ENCODE measurements around the gene CHN1. TPM values are rescaled to one million over a fixed set of nuclear protein-coding genes. Genes with fewer than 3 reads are reported as not detected.

CHN1 gene
- total RNA-seq, 1 donor = 2.3 TPM

DNA sequence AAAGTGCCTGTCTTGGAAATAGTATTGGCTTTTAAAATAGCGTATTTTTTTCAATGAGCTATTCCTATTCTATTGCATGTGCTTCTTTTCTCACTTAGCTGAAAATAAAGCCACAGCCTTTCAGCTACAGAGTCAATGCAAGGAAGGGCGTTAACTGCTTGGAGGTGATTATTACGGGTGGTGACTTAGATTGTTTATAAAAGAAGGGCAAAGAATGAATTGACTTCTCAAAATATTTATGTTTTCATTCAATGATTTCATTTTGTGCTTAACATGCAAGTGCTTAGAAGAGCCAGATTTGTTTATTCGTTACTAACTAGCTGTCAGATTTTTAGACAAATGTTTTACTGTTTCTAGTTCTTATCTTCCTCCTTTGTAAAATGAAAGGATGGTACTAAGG is 2.8 kb upstream of the CHN1 start:
- no peak for DNase-seq (ENCODE audit: low read depth)
- TF ChIP-seq, protein P1, sequence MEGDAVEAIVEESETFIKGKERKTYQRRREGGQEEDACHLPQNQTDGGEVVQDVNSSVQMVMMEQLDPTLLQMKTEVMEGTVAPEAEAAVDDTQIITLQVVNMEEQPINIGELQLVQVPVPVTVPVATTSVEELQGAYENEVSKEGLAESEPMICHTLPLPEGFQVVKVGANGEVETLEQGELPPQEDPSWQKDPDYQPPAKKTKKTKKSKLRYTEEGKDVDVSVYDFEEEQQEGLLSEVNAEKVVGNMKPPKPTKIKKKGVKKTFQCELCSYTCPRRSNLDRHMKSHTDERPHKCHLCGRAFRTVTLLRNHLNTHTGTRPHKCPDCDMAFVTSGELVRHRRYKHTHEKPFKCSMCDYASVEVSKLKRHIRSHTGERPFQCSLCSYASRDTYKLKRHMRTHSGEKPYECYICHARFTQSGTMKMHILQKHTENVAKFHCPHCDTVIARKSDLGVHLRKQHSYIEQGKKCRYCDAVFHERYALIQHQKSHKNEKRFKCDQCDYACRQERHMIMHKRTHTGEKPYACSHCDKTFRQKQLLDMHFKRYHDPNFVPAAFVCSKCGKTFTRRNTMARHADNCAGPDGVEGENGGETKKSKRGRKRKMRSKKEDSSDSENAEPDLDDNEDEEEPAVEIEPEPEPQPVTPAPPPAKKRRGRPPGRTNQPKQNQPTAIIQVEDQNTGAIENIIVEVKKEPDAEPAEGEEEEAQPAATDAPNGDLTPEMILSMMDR (IDR thresholded peaks at IDR 0.05; ENCODE audit: insufficient read depth, low read length) = no peak
- no peak overlapping the region for H3K4me3 ChIP-seq (ENCODE audit: low read depth, low read length)

DNA sequence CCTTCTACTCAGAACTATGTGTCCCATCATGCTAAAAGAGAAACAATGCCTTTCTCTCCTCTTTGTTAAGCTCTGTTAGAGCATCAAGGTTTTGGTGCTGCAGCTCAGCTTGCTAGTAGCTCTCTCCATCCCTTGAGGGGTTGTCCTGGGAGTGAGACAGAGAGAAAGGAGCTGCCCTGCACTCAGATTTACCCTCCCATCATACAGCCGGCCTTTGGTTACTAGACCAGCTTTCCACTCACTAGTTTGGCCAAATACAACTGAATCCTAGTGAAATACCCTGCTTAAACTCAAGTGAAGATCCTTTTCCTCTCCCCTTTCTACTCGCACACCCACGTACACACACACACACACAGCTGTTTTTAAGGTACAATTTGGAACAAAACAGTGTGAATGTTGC is 2.3 kb upstream of the CHN1 start:
- TF ChIP-seq, protein P1 (IDR thresholded peaks at IDR 0.05; ENCODE audit: insufficient read depth, low read length) = no peak
- DNase-seq (ENCODE audit: low read depth) = no peak
- no peak overlapping the region for H3K4me3 ChIP-seq (ENCODE audit: low read depth, low read length)

DNA sequence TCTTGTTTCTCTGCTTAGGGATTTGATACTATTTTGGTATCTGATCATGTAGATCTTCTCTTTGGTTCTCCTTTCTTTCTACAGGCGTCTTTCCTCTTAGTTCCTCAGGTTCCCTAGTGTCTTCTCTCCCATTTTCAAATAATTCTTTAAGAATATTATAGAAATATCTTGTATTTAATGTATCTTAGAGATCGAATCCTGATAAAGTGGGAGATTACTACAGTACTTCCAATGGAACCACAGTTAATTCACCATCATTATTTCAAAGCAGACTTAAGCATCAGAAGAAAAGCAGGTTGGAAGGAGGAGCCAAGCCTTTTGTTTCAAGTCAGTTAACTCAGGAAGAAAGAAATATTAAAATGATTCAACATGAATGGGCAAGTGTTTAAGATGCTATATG is 1.1 kb upstream of the CHN1 start:
- no peak overlapping the region for H3K4me3 ChIP-seq (ENCODE audit: low read depth, low read length)
- DNase-seq (ENCODE audit: low read depth) = no peak
- TF ChIP-seq, protein P1 (IDR thresholded peaks at IDR 0.05; ENCODE audit: insufficient read depth, low read length) = no peak

DNA sequence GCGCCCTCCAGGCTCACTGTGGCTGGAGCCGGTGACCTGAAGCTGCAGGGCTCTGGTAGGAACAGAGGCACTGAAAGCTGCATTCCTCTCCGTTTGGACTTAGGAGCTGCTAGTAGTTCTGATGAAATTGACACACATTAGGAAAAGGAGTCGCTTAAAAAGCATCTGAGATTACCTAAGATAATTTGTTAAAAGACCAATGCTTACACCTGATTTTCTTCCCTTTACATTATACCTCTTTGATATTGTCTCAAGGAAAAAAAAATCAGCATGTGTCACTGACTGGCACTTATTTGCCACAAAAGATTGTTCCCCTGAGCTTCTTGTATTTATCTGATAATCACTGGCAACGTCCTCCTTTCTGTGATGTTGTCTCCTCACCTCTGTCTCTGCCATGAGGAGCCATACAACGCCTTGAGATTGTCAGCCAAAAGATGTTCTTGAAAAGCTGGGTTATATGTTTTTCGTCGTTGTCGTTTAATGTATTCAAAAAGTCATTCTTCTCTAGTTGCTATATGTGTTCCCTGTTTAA is 618 bp upstream of the CHN1 start:
- DNase-seq (ENCODE audit: low read depth) = no peak
- TF ChIP-seq, protein P1 (IDR thresholded peaks at IDR 0.05; ENCODE audit: insufficient read depth, low read length) = no peak
- H3K4me3 ChIP-seq (ENCODE audit: low read depth, low read length) = peak overlapping the region; percentile 67

DNA sequence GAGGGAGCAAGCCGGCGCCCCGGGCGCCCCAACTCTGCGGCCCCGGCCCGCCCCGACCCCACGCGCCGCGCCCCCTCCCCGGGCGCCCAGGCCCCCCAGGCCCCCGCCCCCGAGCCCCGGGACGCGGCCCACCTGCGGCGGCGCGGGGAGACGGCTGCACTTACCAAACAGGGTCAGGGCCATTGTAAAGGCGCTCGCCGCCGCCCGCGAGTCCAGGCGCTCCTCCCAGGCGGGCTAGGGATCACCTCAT is 526 bp downstream of the CHN1 start:
- TF ChIP-seq, protein P1 (IDR thresholded peaks at IDR 0.05; ENCODE audit: insufficient read depth, low read length) = no peak
- H3K4me3 ChIP-seq (ENCODE audit: low read depth, low read length) = peak overlapping the region; percentile 67
- no peak for DNase-seq (ENCODE audit: low read depth)

DNA sequence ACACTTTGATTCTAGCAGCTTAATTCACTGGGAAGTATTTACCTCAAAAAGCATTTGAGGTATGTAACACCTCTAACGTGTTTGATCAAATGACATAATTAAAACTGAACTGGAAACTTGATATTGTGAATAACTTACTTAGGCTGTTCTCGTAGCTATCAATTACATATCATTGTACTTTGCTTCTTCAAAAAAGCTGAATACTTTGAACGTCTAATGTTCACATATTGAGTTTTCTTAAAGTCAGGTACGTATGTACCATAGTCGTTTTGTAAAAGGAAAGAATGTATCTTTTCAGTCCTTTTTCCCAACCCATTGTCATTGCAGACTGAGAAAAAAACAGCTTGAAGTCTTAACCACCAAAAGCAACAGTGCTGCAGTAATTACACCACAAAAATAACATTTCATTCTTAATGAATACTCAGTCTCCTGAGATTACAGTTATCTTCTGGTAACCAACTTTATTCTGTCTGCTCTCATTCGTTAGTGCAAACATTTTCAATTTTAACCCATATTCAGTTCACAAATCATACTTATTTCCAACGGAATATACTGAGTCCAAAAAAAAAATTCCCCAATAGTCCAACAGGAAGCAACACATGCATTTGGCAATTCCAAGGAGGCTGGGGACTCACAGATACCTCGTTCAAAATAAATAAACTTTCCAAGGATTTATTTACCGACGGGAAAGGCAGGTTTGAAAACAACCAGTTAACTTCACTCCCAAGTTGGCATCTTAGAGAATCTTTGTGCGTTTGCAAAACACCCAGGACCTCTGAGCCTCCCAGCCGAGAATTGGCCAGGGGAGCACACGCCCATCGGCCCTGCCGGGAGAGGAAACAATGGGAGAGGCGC is 1.1 kb downstream of the CHN1 start:
- TF ChIP-seq, protein P1 (IDR thresholded peaks at IDR 0.05; ENCODE audit: insufficient read depth, low read length) = no peak
- DNase-seq (ENCODE audit: low read depth) = peak; percentile 12
- H3K4me3 ChIP-seq (ENCODE audit: low read depth, low read length) = peak overlapping the region; percentile 44
